Loucy (cell line): Measurements from ENCODE around the gene PRRC2A.

ENCODE experiments used
- H2AFZ ChIP-seq: fragments of 200-600 bp; sonication (generic); 2 replicates; pipeline ENCODE4 v1.6.0; 2016; ENCODE audit warnings: antibody characterized with exemption, mild to moderate bottlenecking, low read length, moderate library complexity
- H3F3A ChIP-seq: fragments of 200-600 bp; 2 replicates; pipeline ENCODE4 v1.6.0; 2016; ENCODE audit warnings: antibody characterized with exemption, low read depth, mild to moderate bottlenecking
- H3K27me3 ChIP-seq: fragments of 200-600 bp; sonication (generic); 2 replicates; pipeline ENCODE4 v1.6.1; 2014; ENCODE audit warnings: low read length, mild to moderate bottlenecking; ENCODE audit not compliant: insufficient read depth, poor library complexity, severe bottlenecking
- H3K36me3 ChIP-seq: fragments of 200-600 bp; sonication (generic); 2 replicates; pipeline ENCODE4 v1.6.1; 2016; ENCODE audit warnings: low read length; ENCODE audit not compliant: insufficient read depth
- H3K4me1 ChIP-seq: fragments of 200-600 bp; sonication (generic); 2 replicates; pipeline ENCODE4 v1.5.1; 2014; ENCODE audit warnings: low read length, mild to moderate bottlenecking; ENCODE audit not compliant: insufficient read depth, poor library complexity, severe bottlenecking
- H3K4me2 ChIP-seq: fragments of 200-600 bp; sonication (generic); 2 replicates; pipeline ENCODE4 v1.6.0; 2014; ENCODE audit warnings: antibody characterized with exemption, low read length, low read depth, mild to moderate bottlenecking; ENCODE audit not compliant: poor library complexity, severe bottlenecking
- H3K4me3 ChIP-seq: fragments of 200-600 bp; sonication (generic); 2 replicates; pipeline ENCODE4 v1.5.1; 2014; ENCODE audit warnings: low read length, mild to moderate bottlenecking, mixed read lengths; ENCODE audit not compliant: poor library complexity, severe bottlenecking
- H3K79me2 ChIP-seq: fragments of 200-600 bp; sonication (generic); 2 replicates; pipeline ENCODE4 v1.6.1; 2014; ENCODE audit warnings: low read length; ENCODE audit not compliant: insufficient read depth
- H3K9ac ChIP-seq: fragments of 200-600 bp; sonication (generic); 2 replicates; pipeline ENCODE4 v1.6.0; 2014; ENCODE audit warnings: mild to moderate bottlenecking, low read depth, low read length, moderate library complexity; ENCODE audit not compliant: poor library complexity, severe bottlenecking
- H3K9me2 ChIP-seq: fragments of 200-600 bp; sonication (generic); replicated peaks from 2 replicates; pipeline ENCODE4 v1.6.1; 2016; ENCODE audit warnings: low read depth, low read length, mixed read lengths
- H3K9me3 ChIP-seq: fragments of 200-600 bp; sonication (generic); 2 replicates; pipeline ENCODE4 v1.6.1; 2014; ENCODE audit warnings: mild to moderate bottlenecking, antibody characterized with exemption, low read length, low read depth; ENCODE audit not compliant: insufficient read depth
- H4K20me1 ChIP-seq: fragments of 200-600 bp; sonication (generic); 2 replicates; pipeline ENCODE4 v1.6.0; 2014; ENCODE audit warnings: antibody characterized with exemption, low read length, mild to moderate bottlenecking; ENCODE audit not compliant: insufficient read depth, poor library complexity, severe bottlenecking
- CTCF ChIP-seq: fragments of 200-600 bp; sonication (generic); conservative IDR thresholded peaks from 2 replicates; pipeline ENCODE4 v1.5.1; 2014; ENCODE audit warnings: mild to moderate bottlenecking, antibody characterized with exemption, low read length
- EZH2phosphoT487 ChIP-seq: fragments of 200-600 bp; IDR thresholded peaks from 2 replicates; pipeline ENCODE4 v1.6.1; 2018; ENCODE audit warnings: antibody characterized with exemption, mild to moderate bottlenecking, moderate library complexity, borderline replicate concordance

Gene PRRC2A

GRCh38 chr6:31636698-31637596, 16.4 kb downstream of the PRRC2A start:
- Histone ChIP-seq H3K27me3 (no peaks in the 10 kb centered on the region), H3K4me1 (peaks cover 6% of the 10 kb centered on the region), H3K79me2 (peaks cover 26% of the 10 kb centered on the region; the same call in 1 of the 2 replicates), H3K9ac (no peak overlapping the region), H3K9me3 (no peaks in the 10 kb centered on the region), H3K4me2 (no peak overlapping the region), H2AFZ (no peak overlapping the region), H3K9me2 (no peaks in the 10 kb centered on the region), H4K20me1 (peaks cover 43% of the 10 kb centered on the region), H3F3A (peaks cover 19% of the 10 kb centered on the region; the same call in 1 of the 2 replicates), H3K36me3 (peaks cover 95% of the 10 kb centered on the region), H3K4me3 (no peak overlapping the region)
- TF ChIP-seq CTCF = no peak
- no peak for TF ChIP-seq EZH2phosphoT487

GRCh38 chr6:31639043-31639442, 18.5 kb downstream of the PRRC2A start:
- no peak overlapping the region for H3K9ac ChIP-seq
- no peaks in the 10 kb centered on the region for H3K9me2 ChIP-seq
- no peaks in the 10 kb centered on the region for H3K4me1 ChIP-seq
- peaks cover 6% of the 10 kb centered on the region; the same call in 1 of the 2 replicates for H3K79me2 ChIP-seq
- peaks cover 92% of the 10 kb centered on the region for H3K36me3 ChIP-seq
- no peaks in the 10 kb centered on the region for H3K27me3 ChIP-seq
- H3K4me2 ChIP-seq = no peak overlapping the region
- H3K4me3 ChIP-seq = no peak overlapping the region
- H4K20me1 ChIP-seq = peaks cover 22% of the 10 kb centered on the region
- no peak overlapping the region for H2AFZ ChIP-seq
- H3F3A ChIP-seq = peaks cover 19% of the 10 kb centered on the region; the same call in 1 of the 2 replicates
- no peak for TF ChIP-seq EZH2phosphoT487
- no peak for TF ChIP-seq CTCF
- H3K9me3 ChIP-seq = no peaks in the 10 kb centered on the region

GRCh38 chr6:31639449-31639861, 18.9 kb downstream of the PRRC2A start:
- Histone ChIP-seq H3K4me1 (no peaks in the 10 kb centered on the region), H3K79me2 (peaks cover 6% of the 10 kb centered on the region; the same call in 1 of the 2 replicates), H3K9me2 (no peaks in the 10 kb centered on the region), H3K27me3 (no peaks in the 10 kb centered on the region), H3K9me3 (no peaks in the 10 kb centered on the region), H3K36me3 (peaks cover 92% of the 10 kb centered on the region), H3K4me3 (no peak overlapping the region), H3K9ac (no peak overlapping the region), H2AFZ (no peak overlapping the region), H4K20me1 (peaks cover 19% of the 10 kb centered on the region), H3F3A (peaks cover 19% of the 10 kb centered on the region; the same call in 1 of the 2 replicates), H3K4me2 (no peak overlapping the region)
- no peak for TF ChIP-seq CTCF
